Measurements from ENCODE around the gene PRUNE2.

PRUNE2 gene

GRCh38 chr9:76654575-76654974, 251.3 kb downstream of the PRUNE2 start:
- DNase-seq (ENCODE audit: low spot score): no peak

- peak; percentile 68 for DNase-seq (ENCODE audit: low spot score)
These were observed 251.9 kb downstream of the PRUNE2 start for GRCh38 chr9:76654051-76654461.

- no peak for DNase-seq (ENCODE audit: low spot score)
These were observed 253.0 kb downstream of the PRUNE2 start for GRCh38 chr9:76652894-76653293.

GRCh38 chr9:76651119-76651705, 254.7 kb downstream of the PRUNE2 start:
- DNase-seq (ENCODE audit: low spot score): no peak

GRCh38 chr9:76650692-76651091, 255.2 kb downstream of the PRUNE2 start:
- DNase-seq (ENCODE audit: low spot score): no peak

GRCh38 chr9:76649894-76650293, 256.0 kb downstream of the PRUNE2 start:
- DNase-seq (ENCODE audit: low spot score): no peak

- peak; percentile 97 for DNase-seq (ENCODE audit: low spot score)
These were observed 259.7 kb downstream of the PRUNE2 start for GRCh38 chr9:76646249-76646648.

GRCh38 chr9:76644647-76645250, 261.2 kb downstream of the PRUNE2 start:
- DNase-seq (ENCODE audit: low spot score): no peak

- DNase-seq (ENCODE audit: low spot score): no peak
These were observed 261.7 kb downstream of the PRUNE2 start for GRCh38 chr9:76644171-76644570.

- DNase-seq (ENCODE audit: low spot score): no peak
These were observed 262.4 kb downstream of the PRUNE2 start for GRCh38 chr9:76643399-76644117.

- no peak for DNase-seq (ENCODE audit: low spot score)
These were observed 263.2 kb downstream of the PRUNE2 start for GRCh38 chr9:76642701-76643209.

- no peak for DNase-seq (ENCODE audit: low spot score)
These were observed 263.8 kb downstream of the PRUNE2 start for GRCh38 chr9:76642074-76642473.

GRCh38 chr9:76638001-76638400, 267.9 kb downstream of the PRUNE2 start:
- no peak for DNase-seq (ENCODE audit: low spot score)

- DNase-seq (ENCODE audit: low spot score): no peak
These were observed 268.5 kb downstream of the PRUNE2 start for GRCh38 chr9:76637416-76637815.

GRCh38 chr9:76634356-76635054, 271.4 kb downstream of the PRUNE2 start:
- no peak for DNase-seq (ENCODE audit: low spot score)

GRCh38 chr9:76630916-76631315, 275.0 kb downstream of the PRUNE2 start:
- no peak for DNase-seq (ENCODE audit: low spot score)

- no peak for DNase-seq (ENCODE audit: low spot score)
These were observed 276.5 kb downstream of the PRUNE2 start for GRCh38 chr9:76629205-76629990.

- DNase-seq (ENCODE audit: low spot score): no peak
These were observed 277.8 kb downstream of the PRUNE2 start for GRCh38 chr9:76628155-76628554.

GRCh38 chr9:76626980-76627379, 278.9 kb downstream of the PRUNE2 start:
- no peak for DNase-seq (ENCODE audit: low spot score)

- DNase-seq (ENCODE audit: low spot score): no peak
These were observed 279.8 kb downstream of the PRUNE2 start for GRCh38 chr9:76626141-76626540.

GRCh38 chr9:76624391-76625048, 281.4 kb downstream of the PRUNE2 start:
- peak; percentile 70 for DNase-seq (ENCODE audit: low spot score)

Data from cerebellar cortex (tissue), 1 donor.